GM18907 (cell line): ENCODE data around the gene MYO18A.
"Not testable (repeated sequence)": the region's sequence is repeated elsewhere in the genome, so short reads cannot be mapped to it uniquely, and the experiment has no call there.

ENCODE experiments used
- ATAC-seq: cut with Tn5 transposase; IDR thresholded peaks from one replicate; pipeline ENCODE4 v1.9.1; 2021; ENCODE audit warnings: mild to moderate bottlenecking, moderate library complexity; ENCODE audit not compliant: unreplicated experiment

Gene MYO18A

GRCh38 chr17:29195465-29196081, 15.4 kb upstream of the MYO18A start:
- ATAC-seq, result no peak

- no peak for ATAC-seq
These were observed 14.5 kb upstream of the MYO18A start for GRCh38 chr17:29194669-29195068.

- ATAC-seq, result no peak
These were observed 12.9 kb upstream of the MYO18A start for GRCh38 chr17:29193146-29193545.

GRCh38 chr17:29190592-29191207, 10.5 kb upstream of the MYO18A start:
- no peak for ATAC-seq

GRCh38 chr17:29190039-29190438, 9.8 kb upstream of the MYO18A start:
- no peak for ATAC-seq

- no peak for ATAC-seq
These were observed 9.2 kb upstream of the MYO18A start for GRCh38 chr17:29189355-29189754.

GRCh38 chr17:29181226-29181625, 1.0 kb upstream of the MYO18A start:
- ATAC-seq, result no peak

- no peak for ATAC-seq
These were observed 576 bp upstream of the MYO18A start for GRCh38 chr17:29180788-29181160.

GRCh38 chr17:29179232-29180033, 765 bp downstream of the MYO18A start:
- ATAC-seq, result no peak

- ATAC-seq, result no peak
These were observed 1.4 kb downstream of the MYO18A start for GRCh38 chr17:29178750-29179231.

GRCh38 chr17:29177871-29178749, 2.1 kb downstream of the MYO18A start:
- ATAC-seq, result no peak

- no peak for ATAC-seq
These were observed 2.7 kb downstream of the MYO18A start for GRCh38 chr17:29177541-29177870.

- no peak for ATAC-seq
These were observed 3.4 kb downstream of the MYO18A start for GRCh38 chr17:29176558-29177351.

- ATAC-seq, result no peak
These were observed 4.8 kb downstream of the MYO18A start for GRCh38 chr17:29175349-29175748.

- ATAC-seq, result no peak
These were observed 7.6 kb downstream of the MYO18A start for GRCh38 chr17:29172589-29172988.

- ATAC-seq, result no peak
These were observed 9.5 kb downstream of the MYO18A start for GRCh38 chr17:29170682-29171081.

- no peak for ATAC-seq
These were observed 10.2 kb downstream of the MYO18A start for GRCh38 chr17:29169806-29170591.

- ATAC-seq, result not testable (repeated sequence)
These were observed 11.5 kb downstream of the MYO18A start for GRCh38 chr17:29168759-29169126.

- ATAC-seq, result no peak
These were observed 12.0 kb downstream of the MYO18A start for GRCh38 chr17:29168079-29168758.
